ENCODE results near the gene LSAMP. TPM values are rescaled to one million over a fixed set of nuclear protein-coding genes. Genes with fewer than 3 reads are reported as not detected.

The LSAMP gene
- total RNA-seq, 2 experiments from 2014 or later, result not detected

- Mint-ChIP-seq H3K27ac (no peak overlapping the region), H3K4me3 (no peak overlapping the region), H3K27me3 (no peaks in the 10 kb centered on the region), H3K36me3 (no peaks in the 10 kb centered on the region), H3K9me3 (peaks cover 3% of the 10 kb centered on the region), H3K4me1 (no peaks in the 10 kb centered on the region)
- no peak for DNase-seq
These were observed 305.1 kb downstream of the LSAMP start for GRCh38 chr3:116140100-116140689.

- Mint-ChIP-seq H3K4me3 (no peak overlapping the region), H3K4me1 (no peaks in the 10 kb centered on the region), H3K27ac (no peak overlapping the region), H3K36me3 (no peaks in the 10 kb centered on the region), H3K9me3 (no peaks in the 10 kb centered on the region), H3K27me3 (no peaks in the 10 kb centered on the region)
- no peak for DNase-seq
These were observed 305.6 kb downstream of the LSAMP start for GRCh38 chr3:116139641-116140040.

DNA sequence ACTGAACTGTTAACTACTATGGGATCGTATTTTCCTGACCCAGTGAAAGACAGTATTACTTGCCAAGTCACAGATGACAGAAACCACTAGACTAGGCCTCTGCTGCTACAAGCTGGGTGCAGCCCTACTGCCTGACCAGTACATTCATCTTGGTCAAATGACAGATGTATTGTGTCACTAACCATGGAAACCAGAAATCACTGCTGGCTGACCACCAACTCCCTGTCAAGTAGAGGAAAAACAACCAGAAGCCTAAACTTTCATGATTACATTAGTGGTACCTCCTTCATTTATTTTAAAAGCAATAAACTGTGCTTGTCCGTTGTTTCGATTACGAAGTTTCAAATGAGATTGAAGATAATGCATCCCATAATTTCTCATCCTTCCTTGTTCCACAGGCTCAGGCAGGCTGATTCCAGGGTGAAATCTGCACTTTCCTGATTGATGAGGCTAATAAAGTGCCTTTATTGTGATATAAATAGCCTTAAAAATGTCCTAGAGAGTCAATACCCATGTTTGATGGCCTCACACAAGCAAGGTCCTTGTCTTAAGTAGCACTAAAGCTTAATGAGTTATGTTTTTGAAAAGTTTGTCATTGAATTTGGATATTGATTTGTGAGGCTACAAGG lies 309.7 kb downstream of the LSAMP start:
- no peak overlapping the region for H3K27ac Mint-ChIP-seq
- H3K36me3 Mint-ChIP-seq, result no peaks in the 10 kb centered on the region
- no peak for DNase-seq
- H3K4me3 Mint-ChIP-seq, result no peak overlapping the region
- no peaks in the 10 kb centered on the region for H3K4me1 Mint-ChIP-seq
- no peaks in the 10 kb centered on the region for H3K27me3 Mint-ChIP-seq
- H3K9me3 Mint-ChIP-seq, result no peaks in the 10 kb centered on the region

DNA sequence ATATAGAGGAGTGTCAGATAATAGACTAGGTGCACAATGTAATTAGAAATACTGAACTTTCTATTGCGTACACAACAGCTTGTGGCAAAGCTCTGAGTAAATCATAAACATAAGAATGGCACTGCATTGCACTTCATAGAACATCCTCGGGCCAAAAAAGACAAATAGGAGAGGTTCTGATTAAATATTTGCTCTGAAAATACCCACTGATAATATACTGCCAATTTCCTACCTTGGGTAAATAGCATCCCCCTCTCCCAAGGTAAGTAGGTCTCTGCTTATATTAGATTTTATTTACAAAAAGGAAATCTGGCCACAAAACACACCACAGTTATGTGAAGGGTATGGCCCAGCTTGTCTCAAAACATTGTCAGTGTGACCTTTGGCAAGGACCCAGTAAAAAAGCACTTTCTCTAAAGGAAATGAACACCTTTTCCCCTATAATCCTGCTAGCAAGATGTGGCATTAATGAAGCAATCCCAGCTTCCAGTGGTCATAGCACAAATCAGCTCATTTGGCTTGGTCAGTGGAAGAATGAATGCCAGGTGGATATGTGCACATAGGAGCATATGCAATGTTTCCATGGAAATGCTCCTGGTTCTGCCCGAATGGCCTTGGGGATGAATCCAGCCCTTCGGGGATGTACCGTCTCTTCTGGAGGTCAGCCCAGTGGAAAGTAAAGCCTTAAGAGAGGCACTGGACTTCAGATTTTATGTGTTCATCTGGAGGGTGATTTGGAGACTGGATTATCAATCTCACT lies 315.9 kb downstream of the LSAMP start:
- Mint-ChIP-seq H3K36me3 (no peaks in the 10 kb centered on the region), H3K27ac (no peak overlapping the region), H3K9me3 (no peaks in the 10 kb centered on the region), H3K4me1 (no peaks in the 10 kb centered on the region), H3K4me3 (no peak overlapping the region), H3K27me3 (no peaks in the 10 kb centered on the region)
- no peak for DNase-seq

DNA sequence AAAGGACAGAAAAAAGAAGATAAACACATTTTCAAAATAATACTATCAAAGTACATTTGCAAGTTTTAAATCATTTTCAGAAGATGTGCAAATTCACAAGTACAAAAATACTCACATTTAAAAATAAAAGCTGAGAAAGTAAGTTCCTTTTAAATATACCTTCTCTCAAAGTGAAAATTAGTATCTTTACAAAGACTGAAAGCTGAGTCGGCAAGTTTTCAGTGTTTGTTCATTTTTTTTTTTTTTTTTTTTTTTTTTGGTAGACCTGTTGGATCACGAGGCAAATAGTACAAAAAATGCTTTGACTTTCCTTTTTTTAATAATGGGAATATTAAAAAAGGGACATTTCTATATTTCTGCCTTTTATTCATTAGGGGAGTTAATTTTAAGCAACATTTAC lies 317.8 kb downstream of the LSAMP start:
- H3K27ac Mint-ChIP-seq, result no peak overlapping the region
- H3K9me3 Mint-ChIP-seq, result no peaks in the 10 kb centered on the region
- H3K27me3 Mint-ChIP-seq, result no peaks in the 10 kb centered on the region
- H3K4me1 Mint-ChIP-seq, result no peaks in the 10 kb centered on the region
- DNase-seq, result no peak
- no peak overlapping the region for H3K4me3 Mint-ChIP-seq
- H3K36me3 Mint-ChIP-seq, result no peaks in the 10 kb centered on the region

- Mint-ChIP-seq H3K4me3 (no peak overlapping the region), H3K9me3 (no peaks in the 10 kb centered on the region), H3K4me1 (no peaks in the 10 kb centered on the region), H3K27ac (no peak overlapping the region), H3K27me3 (no peaks in the 10 kb centered on the region), H3K36me3 (no peaks in the 10 kb centered on the region)
- no peak for DNase-seq
These were observed 321.1 kb downstream of the LSAMP start for GRCh38 chr3:116124166-116124565.

GRCh38 chr3:116118475-116119169 lies 326.7 kb downstream of the LSAMP start:
- DNase-seq, result no peak
- no peaks in the 10 kb centered on the region for H3K9me3 Mint-ChIP-seq
- no peak overlapping the region for H3K27ac Mint-ChIP-seq
- H3K4me3 Mint-ChIP-seq, result no peak overlapping the region
- H3K36me3 Mint-ChIP-seq, result no peaks in the 10 kb centered on the region
- H3K27me3 Mint-ChIP-seq, result peaks cover 3% of the 10 kb centered on the region
- no peaks in the 10 kb centered on the region for H3K4me1 Mint-ChIP-seq

DNA sequence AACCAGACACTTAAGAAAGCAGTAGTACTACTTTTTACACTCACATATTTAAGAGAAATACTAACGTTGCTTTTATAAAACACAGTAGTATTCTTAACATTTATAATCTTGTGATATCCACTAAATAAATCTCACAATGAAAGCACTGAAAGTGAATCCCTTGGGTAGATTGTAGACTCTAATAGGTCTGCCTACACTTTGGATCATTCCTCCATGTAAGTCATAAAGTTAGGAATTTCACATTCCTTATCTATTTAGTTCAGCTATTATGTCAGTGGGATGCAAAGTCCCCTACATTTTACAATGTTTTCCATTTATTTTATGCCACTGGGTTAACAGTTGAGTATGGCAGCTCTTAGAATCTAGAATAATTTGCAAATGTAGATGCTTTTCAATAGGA lies 330.7 kb downstream of the LSAMP start:
- no peak overlapping the region for H3K4me3 Mint-ChIP-seq
- no peak overlapping the region for H3K27ac Mint-ChIP-seq
- H3K27me3 Mint-ChIP-seq, result peaks cover 3% of the 10 kb centered on the region
- H3K4me1 Mint-ChIP-seq, result no peaks in the 10 kb centered on the region
- no peak for DNase-seq
- H3K9me3 Mint-ChIP-seq, result no peaks in the 10 kb centered on the region
- H3K36me3 Mint-ChIP-seq, result no peaks in the 10 kb centered on the region

DNA sequence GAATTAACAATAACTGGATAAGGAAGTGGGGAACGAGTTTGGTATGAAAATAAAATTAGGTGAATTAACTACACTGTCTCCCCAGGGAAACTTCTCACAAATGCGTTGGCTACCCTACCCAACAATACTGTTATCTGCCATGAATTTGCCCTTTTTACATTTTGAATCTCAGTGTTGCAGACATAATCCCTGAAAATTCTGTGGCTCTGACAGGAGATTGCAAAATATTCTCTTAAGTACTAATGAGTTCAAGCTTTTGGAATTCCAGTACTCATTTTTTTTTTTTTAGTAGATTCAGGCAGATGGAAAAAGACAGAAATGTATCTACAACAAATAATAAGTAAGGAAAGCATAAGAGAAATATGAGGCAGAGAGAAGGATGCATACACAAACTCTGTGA lies 332.6 kb downstream of the LSAMP start:
- Mint-ChIP-seq H3K27me3 (no peaks in the 10 kb centered on the region), H3K4me3 (no peak overlapping the region), H3K27ac (no peak overlapping the region), H3K9me3 (no peaks in the 10 kb centered on the region), H3K4me1 (no peaks in the 10 kb centered on the region), H3K36me3 (no peaks in the 10 kb centered on the region)
- DNase-seq, result no peak

DNA sequence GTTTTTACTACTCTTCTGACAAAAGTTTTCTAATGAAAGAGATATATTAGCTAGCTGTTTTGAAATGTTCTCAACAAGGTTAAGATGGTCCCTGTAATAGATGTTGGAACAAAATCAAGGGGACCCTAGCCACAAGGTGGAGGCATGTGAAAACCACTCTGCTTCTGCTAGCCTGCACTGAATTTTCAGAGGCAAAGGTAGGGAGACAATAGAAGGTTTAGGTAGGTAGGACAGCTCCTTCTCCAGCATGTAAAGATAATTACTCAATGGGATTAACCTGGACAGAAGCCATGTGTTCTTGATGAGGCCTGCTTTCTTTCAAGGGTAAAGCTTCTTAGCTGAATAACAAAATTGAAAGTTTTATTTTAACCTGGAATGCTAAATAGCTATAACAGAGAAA lies 333.5 kb downstream of the LSAMP start:
- H3K4me3 Mint-ChIP-seq, result no peak overlapping the region
- H3K27me3 Mint-ChIP-seq, result no peaks in the 10 kb centered on the region

DNA sequence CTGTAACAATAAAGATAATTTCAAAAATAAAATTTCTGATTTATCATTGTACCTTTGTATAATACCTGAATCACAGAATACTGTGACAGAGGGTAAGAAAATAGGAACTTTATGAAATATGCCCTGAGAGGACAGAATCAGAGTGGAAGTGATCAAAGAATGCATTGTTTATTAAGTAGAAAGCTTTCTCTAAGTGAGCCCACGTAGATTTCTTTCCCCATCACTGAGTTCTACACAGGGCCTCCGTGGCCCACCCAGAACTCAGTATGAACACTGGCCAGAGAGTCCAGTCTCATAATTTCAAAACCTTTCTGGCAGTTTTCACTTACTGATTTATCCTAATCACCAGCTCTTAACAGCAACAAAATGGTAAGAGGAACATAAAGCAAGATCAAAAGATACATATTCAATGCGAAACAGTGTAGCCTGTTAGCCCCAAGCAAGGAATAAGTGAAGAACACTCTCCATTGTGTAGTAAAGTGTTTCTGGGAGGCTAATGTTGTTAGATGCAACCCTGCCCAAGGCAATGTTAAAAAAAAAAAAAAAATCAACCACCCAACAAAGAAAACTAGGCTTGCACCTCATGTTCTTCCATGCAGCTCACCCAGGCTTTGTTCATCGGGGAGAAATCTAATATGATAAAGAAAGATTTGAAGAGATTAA lies 341.3 kb downstream of the LSAMP start:
- DNase-seq, result no peak
- Mint-ChIP-seq H3K27ac (no peak overlapping the region), H3K36me3 (no peaks in the 10 kb centered on the region), H3K27me3 (no peaks in the 10 kb centered on the region), H3K4me1 (no peaks in the 10 kb centered on the region), H3K4me3 (no peak overlapping the region), H3K9me3 (no peaks in the 10 kb centered on the region)

More for the DNA sequence above, 333.5 kb downstream of the LSAMP start:
- Mint-ChIP-seq H3K9me3 (no peaks in the 10 kb centered on the region), H3K4me1 (no peaks in the 10 kb centered on the region), H3K27ac (no peak overlapping the region), H3K36me3 (no peaks in the 10 kb centered on the region)
- no peak for DNase-seq

- no peaks in the 10 kb centered on the region for H3K36me3 Mint-ChIP-seq
- H3K27ac Mint-ChIP-seq, result no peak overlapping the region
- no peak overlapping the region for H3K4me3 Mint-ChIP-seq
- no peaks in the 10 kb centered on the region for H3K27me3 Mint-ChIP-seq
- no peaks in the 10 kb centered on the region for H3K4me1 Mint-ChIP-seq
- H3K9me3 Mint-ChIP-seq, result no peaks in the 10 kb centered on the region
- DNase-seq, result no peak
These were observed 343.2 kb downstream of the LSAMP start for GRCh38 chr3:116102037-116102436.

DNA sequence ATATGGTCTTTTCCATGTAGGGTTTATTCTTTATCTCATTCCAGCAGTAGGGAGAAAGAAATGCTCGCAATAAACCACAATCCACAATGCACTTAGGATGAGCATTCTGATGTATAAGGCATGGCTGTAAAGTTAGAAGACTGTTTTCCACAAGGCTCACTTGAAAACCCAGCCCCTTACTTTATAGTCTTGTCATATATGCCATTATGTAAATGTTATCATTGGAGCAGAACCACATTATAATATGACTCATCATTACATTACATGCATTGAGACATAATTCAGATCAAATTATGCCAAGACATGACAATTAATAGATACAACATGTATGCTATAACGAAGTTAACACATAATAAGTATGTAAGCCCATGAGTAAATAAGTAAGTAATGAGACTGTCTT lies 348.1 kb downstream of the LSAMP start:
- no peaks in the 10 kb centered on the region for H3K36me3 Mint-ChIP-seq
- H3K27ac Mint-ChIP-seq, result no peak overlapping the region
- H3K4me1 Mint-ChIP-seq, result no peaks in the 10 kb centered on the region
- DNase-seq, result no peak
- no peak overlapping the region for H3K4me3 Mint-ChIP-seq
- no peaks in the 10 kb centered on the region for H3K27me3 Mint-ChIP-seq
- no peaks in the 10 kb centered on the region for H3K9me3 Mint-ChIP-seq

DNA sequence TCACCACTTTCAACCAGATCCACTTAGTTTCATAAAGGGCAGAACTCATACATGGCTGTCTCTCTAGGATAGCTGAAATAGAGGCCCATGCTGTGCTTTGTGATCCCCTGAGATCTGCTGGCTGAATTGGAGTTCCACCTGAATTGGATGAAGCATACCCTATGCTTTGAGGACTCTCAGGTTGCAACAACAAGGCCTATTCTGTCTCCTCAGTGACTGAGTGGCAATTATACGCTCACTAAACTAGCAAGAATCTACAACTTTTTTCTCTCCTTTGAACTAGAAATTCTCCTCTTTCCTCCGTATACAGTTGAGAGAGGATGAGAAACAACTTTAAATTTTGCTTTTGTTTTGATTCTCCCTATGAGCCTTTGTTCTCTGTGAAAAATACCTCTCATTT lies 348.7 kb downstream of the LSAMP start:
- H3K27me3 Mint-ChIP-seq, result no peaks in the 10 kb centered on the region
- no peaks in the 10 kb centered on the region for H3K36me3 Mint-ChIP-seq
- no peak for DNase-seq
- no peaks in the 10 kb centered on the region for H3K9me3 Mint-ChIP-seq
- H3K27ac Mint-ChIP-seq, result no peak overlapping the region
- H3K4me3 Mint-ChIP-seq, result no peak overlapping the region
- H3K4me1 Mint-ChIP-seq, result no peaks in the 10 kb centered on the region

- DNase-seq, result no peak
- H3K9me3 Mint-ChIP-seq, result no peaks in the 10 kb centered on the region
- H3K4me1 Mint-ChIP-seq, result no peaks in the 10 kb centered on the region
- no peak overlapping the region for H3K27ac Mint-ChIP-seq
- no peaks in the 10 kb centered on the region for H3K36me3 Mint-ChIP-seq
- H3K27me3 Mint-ChIP-seq, result no peaks in the 10 kb centered on the region
- H3K4me3 Mint-ChIP-seq, result no peak overlapping the region
These were observed 351.9 kb downstream of the LSAMP start for GRCh38 chr3:116093374-116093773.

Measured in activated naive CD8-positive, alpha-beta T cell treated with anti-CD3 and anti-CD28 coated beads for 36 hours (primary cell).